Fibroblast of lung (primary cell): ENCODE measurements around the gene TSR3.

Experiments used
- CTCF ChIP-seq, 2 donors: IDR thresholded peaks in 1 of 2; conservative IDR thresholded peaks in 1 of 2; 1 replicate in 1 of 2; 2 replicates in 1 of 2; pipeline ENCODE4 v1.5.1; 2011 to 2012; ENCODE audit warnings: low read length in 2 of 2, control low read depth in 1 of 2, inconsistent platforms in 1 of 2, low read depth in 1 of 2, mild to moderate bottlenecking in 1 of 2
- EZH2 ChIP-seq: IDR thresholded peaks from 2 replicates; pipeline ENCODE4 v1.5.1; 2012; ENCODE audit warnings: low read length, control low read depth, mild to moderate bottlenecking; ENCODE audit errors: missing control alignments

DNA sequence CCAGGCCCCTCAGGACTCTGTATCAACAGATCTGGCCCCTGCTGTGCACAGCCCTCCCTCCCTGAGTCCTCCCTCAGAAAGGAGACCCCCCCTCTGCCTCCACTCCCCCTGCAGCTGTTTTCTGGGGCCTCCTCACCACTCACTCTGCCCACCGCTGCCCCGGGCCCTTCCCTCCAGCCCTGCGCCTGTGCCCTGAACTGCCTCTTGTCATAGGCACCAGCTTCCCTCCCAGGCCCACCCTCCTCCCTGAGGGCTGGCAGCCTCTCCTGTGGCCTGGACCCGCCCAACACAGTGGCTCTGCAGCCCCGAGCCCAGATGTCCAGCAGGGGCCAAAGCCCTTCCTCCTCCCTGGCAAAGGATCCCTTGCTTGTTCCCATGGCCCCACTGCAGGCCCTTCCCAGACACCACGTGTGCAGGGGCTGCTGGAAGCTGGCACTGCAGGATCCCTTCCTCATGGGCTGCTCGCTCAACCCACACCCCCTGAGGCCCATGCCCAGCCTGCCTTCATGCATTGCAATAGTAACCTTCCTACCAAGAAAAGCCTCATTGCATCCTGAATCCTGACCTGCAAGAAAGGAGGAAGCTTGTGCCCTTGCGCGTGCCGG, 25.8 kb upstream of the TSR3 start:
- no peak for TF ChIP-seq EZH2
- no peak for TF ChIP-seq CTCF (conservative IDR thresholded peaks at IDR 0.05 in 1 of 2, IDR thresholded peaks at IDR 0.05 in 1 of 2; ENCODE audit: low read depth in 1 of 2, low read length in 2 of 2)
